GM12801 (cell line): Measurements from ENCODE around the gene PLXDC2.

Source experiments
- TF ChIP-seq, protein P1 (sequence below): IDR thresholded peaks from one replicate; pipeline ENCODE4 v1.5.1; 2011; ENCODE audit warnings: control low read depth; ENCODE audit not compliant: insufficient read length; ENCODE audit errors: extremely low read depth

Gene PLXDC2

DNA sequence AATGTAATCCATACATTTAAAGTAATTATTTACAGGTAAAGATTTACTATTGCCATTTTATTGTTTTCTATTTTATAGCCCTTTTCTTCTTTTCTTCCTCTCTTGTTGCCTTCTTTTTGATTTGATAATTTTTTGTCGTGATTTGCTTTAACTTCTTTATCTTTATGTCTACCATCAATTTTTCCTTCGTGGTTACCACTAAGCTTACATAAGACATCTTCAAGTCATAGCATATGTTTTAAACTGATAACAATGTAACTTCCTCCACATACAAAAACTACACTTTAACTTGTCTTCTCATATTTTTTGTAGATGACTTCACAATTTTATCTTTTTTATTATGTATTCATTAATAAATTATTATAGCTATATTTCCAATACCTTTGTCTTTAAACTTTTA, 316.6 kb downstream of the PLXDC2 start:
- TF ChIP-seq, protein P1, sequence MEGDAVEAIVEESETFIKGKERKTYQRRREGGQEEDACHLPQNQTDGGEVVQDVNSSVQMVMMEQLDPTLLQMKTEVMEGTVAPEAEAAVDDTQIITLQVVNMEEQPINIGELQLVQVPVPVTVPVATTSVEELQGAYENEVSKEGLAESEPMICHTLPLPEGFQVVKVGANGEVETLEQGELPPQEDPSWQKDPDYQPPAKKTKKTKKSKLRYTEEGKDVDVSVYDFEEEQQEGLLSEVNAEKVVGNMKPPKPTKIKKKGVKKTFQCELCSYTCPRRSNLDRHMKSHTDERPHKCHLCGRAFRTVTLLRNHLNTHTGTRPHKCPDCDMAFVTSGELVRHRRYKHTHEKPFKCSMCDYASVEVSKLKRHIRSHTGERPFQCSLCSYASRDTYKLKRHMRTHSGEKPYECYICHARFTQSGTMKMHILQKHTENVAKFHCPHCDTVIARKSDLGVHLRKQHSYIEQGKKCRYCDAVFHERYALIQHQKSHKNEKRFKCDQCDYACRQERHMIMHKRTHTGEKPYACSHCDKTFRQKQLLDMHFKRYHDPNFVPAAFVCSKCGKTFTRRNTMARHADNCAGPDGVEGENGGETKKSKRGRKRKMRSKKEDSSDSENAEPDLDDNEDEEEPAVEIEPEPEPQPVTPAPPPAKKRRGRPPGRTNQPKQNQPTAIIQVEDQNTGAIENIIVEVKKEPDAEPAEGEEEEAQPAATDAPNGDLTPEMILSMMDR, result no peak

DNA sequence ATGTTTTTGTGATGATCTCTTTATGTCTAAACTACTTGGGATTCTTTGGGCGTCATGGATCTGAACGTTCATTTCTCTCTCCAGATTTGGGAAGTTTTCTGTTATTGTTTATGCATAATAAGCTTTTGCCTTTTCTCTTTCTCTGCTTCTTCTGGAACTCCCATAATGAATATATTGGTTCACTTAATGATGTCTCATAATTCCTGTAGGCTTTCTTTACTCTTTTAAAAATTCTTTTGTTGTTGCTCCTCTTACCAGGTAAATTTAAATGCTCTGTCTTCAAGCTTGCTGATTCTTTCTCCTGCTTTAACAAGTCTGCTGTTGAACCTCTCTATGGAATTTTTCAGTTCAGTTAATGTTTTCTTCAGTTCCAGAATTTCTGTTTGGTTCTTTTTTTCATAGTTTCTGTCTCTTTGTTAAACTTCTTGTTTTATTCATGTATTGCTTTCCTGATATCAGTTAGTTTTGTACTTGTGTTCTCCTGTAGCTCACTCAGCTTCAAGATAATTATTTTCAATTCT, 317.5 kb downstream of the PLXDC2 start:
- TF ChIP-seq, protein P1, result no peak

DNA sequence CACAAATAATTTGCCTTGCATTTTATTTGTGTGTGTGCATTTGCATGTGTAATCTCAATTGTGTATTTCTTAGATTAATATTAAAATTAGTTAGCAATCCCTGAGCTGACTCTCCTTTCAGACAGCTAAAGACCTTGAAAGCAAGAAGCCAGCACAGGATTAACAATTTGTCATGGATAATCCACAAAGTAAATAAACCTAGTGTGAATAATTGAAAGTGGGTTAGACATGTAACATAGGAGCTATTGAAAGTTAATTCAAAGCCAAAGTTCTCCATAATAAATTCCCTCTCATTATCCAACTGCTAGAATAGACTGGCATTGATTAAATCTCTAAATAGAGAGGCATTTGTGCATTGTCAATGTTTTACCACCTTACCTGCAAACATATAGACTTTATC, 326.1 kb downstream of the PLXDC2 start:
- TF ChIP-seq, protein P1, result no peak

DNA sequence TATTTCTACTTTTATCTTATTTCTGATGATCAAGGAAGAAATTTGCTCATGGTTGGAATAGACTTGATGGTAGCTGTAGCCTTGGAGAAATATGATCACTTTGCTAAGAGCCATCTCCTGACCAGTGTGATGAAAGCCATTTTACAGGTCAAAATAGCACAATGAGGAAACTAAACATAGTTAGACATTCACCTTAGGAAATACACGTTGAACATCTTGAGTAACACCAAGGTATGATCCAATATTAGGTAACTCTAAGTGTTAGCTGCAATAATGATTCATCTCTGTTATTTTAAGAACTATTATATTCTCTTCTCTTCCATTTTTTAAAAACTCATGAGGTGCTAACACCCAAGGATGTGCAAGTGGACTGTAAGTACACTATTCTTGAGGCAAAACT, 328.0 kb downstream of the PLXDC2 start:
- TF ChIP-seq, protein P1, result no peak

DNA sequence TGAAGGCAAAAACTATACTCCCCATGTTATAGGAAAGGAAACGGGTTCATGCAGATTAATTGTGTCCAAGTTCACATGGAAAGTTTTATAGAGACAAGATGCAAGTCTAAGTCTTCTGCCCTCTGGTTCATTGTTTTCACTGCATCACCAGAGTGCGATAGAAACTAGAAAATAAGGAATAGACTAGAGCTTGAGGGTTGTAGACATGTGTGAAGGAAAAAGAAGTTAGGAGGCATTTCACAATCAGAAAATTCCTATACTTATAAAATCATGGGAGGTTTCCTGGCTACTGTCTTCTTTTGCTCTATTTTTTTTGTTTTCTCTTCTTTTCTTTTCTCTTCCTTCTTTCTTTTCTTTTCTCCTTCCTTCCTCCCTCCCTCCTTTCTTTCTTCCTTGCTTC, 329.8 kb downstream of the PLXDC2 start:
- TF ChIP-seq, protein P1, result no peak

DNA sequence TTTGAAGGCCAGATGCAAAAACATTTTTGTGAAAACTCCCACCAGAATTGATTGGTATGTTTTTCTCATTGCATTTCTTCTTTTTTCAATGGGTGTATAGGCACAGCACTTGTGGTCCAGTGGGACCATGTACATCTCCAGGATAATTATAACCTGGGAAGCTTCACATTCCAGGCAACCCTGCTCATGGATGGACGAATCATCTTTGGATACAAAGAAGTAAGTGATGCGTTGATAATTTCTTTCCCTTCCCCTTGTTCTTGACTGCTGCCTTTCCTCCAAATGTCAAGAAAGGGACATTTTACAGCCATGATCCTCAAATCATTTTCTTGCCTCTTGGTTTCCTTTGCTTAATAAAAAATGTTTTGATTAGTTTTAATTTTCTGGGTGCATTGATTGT, 331.5 kb downstream of the PLXDC2 start:
- TF ChIP-seq, protein P1, result no peak

DNA sequence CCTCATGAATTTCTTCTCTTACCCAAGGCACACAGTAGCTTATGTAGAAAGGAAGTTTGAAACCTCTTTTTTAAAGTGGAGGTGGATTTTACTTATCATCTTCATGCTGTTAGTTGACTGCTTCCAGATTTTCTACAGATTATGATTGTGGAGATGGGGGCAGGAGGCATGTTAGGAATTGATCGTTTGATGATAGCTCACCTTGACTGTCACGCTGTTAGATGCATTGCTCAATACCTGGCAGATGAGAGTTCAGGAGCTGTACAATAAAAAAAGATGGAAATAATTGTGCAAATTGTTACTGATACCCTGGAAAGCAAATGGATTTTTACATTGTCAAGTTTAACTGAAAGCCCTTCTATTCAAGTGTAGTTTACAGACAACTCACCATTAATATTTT, 340.3 kb downstream of the PLXDC2 start:
- TF ChIP-seq, protein P1, result no peak

DNA sequence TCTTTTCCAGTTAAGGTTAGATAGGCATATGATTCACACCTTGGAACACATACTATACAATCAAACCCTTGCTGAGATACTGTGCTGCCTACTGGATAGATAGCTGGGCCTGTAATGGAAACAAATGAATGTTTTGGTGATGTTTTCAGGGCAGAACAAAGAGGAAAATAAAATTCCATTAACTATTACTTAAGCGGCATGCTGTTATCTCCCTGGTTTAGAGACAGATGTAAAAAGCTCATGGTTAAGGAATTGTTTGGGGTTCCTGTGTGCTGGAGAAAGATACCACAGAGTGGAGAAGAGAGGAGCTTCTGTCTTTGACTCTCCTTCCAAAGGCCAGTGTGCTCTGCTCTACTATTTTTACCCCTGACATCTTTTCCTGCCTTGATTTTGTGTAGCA, 341.1 kb downstream of the PLXDC2 start:
- TF ChIP-seq, protein P1, result no peak
